GM12892 (cell line): ENCODE measurements around the gene OR1D5. TPM values are rescaled to one million over a fixed set of nuclear protein-coding genes. Genes with fewer than 3 reads are reported as not detected.
"Not testable (repeated sequence)": the region's sequence is repeated elsewhere in the genome, so short reads cannot be mapped to it uniquely, and the experiment has no call there.

Experiments
- DNase-seq: peaks from one replicate; pipeline ENCODE4 v3.0.0; 2011; ENCODE audit not compliant: insufficient read length
- FAIRE-seq: peaks from 2 replicates; lab custom pipeline; 2011; peaks lifted over from hg19 to GRCh38; lab: Jason Lieb, UNC
- POLR2A ChIP-seq: IDR thresholded peaks from 2 replicates; pipeline ENCODE4 v1.6.1; 2011; ENCODE audit warnings: low read depth, low read length, control low read depth
- POLR2AphosphoS5 ChIP-seq: IDR thresholded peaks from 2 replicates; pipeline ENCODE4 v1.6.1; 2011; ENCODE audit warnings: low read depth, low read length, control low read depth
- TAF1 ChIP-seq: IDR thresholded peaks from 2 replicates; pipeline ENCODE4 v1.6.1; 2011; ENCODE audit warnings: low read depth, mild to moderate bottlenecking, control low read depth, low read length, borderline replicate concordance
- polyA plus RNA-seq: library from polyadenylated mRNA; unstranded; fragments of >200 nt; gene quantifications from one replicate; pipeline ENCODE4 v1.2.1, GENCODE V29; 2012; ENCODE audit warnings: missing spikeins, inconsistent platforms; ENCODE audit not compliant: missing spikeins

OR1D5 gene
- not detected for polyA plus RNA-seq

- FAIRE-seq, DNase-seq: not testable (repeated sequence)
Measured at GRCh38 chr17:3063507-3063906, at the start of gene OR1D5. OR1D5 (minus strand) TSS chr17:3063607; CDS start chr17:3063607, 0 bp downstream.

GRCh38 chr17:3104322-3104721 lies 40.9 kb upstream of the OR1D5 start, which contains the start of gene OR1D2:
OR1D2 (minus strand) TSS chr17:3104422; CDS start chr17:3092996, 11,426 bp downstream.
- TF ChIP-seq POLR2AphosphoS5, result no peak
- TF ChIP-seq TAF1, result no peak
- no peak for TF ChIP-seq POLR2A
- no peak for DNase-seq
- FAIRE-seq, result no peak

GRCh38 chr17:3073850-3074249 lies 10.4 kb upstream of the OR1D5 start:
- DNase-seq, FAIRE-seq: not testable (repeated sequence)

GRCh38 chr17:3065192-3065591 lies 1.8 kb upstream of the OR1D5 start:
- not testable (repeated sequence) for DNase-seq, FAIRE-seq

- FAIRE-seq, DNase-seq: not testable (repeated sequence)
Measured at GRCh38 chr17:3062824-3063377, 506 bp downstream of the OR1D5 start.

- DNase-seq, FAIRE-seq: not testable (repeated sequence)
Measured at GRCh38 chr17:3054868-3055267, 8.5 kb downstream of the OR1D5 start.

- DNase-seq, result no peak
- TF ChIP-seq POLR2A (no peak), TAF1 (no peak), POLR2AphosphoS5 (no peak)
- FAIRE-seq, result no peak
Measured at GRCh38 chr17:3049705-3050295, 13.6 kb downstream of the OR1D5 start.

- FAIRE-seq, result no peak
- TF ChIP-seq POLR2A (no peak), TAF1 (no peak), POLR2AphosphoS5 (no peak)
- DNase-seq, result peak; percentile 54
Measured at GRCh38 chr17:3048727-3049471, 14.5 kb downstream of the OR1D5 start.

- DNase-seq (no peak), FAIRE-seq (no peak)
- TF ChIP-seq POLR2A, result no peak
- TF ChIP-seq POLR2AphosphoS5, result no peak
- TF ChIP-seq TAF1, result no peak
Measured at GRCh38 chr17:3046753-3047152, 16.7 kb downstream of the OR1D5 start.

- no peak for TF ChIP-seq POLR2AphosphoS5
- TF ChIP-seq TAF1, result no peak
- TF ChIP-seq POLR2A, result no peak
- no peak for FAIRE-seq
- no peak for DNase-seq
Measured at GRCh38 chr17:3043737-3044365, 19.6 kb downstream of the OR1D5 start.

- FAIRE-seq, result no peak
- DNase-seq, result no peak
- no peak for TF ChIP-seq TAF1
Measured at GRCh38 chr17:3040882-3041281, 22.5 kb downstream of the OR1D5 start.

GRCh38 chr17:3039736-3040135 lies 23.7 kb downstream of the OR1D5 start:
- TF ChIP-seq POLR2AphosphoS5 (no peak), TAF1 (no peak), POLR2A (no peak)
- DNase-seq (no peak), FAIRE-seq (no peak)
